Osteoblast (primary cell): ENCODE measurements around the gene DNMT3A. TPM values are rescaled to one million over a fixed set of nuclear protein-coding genes. Genes with fewer than 3 reads are reported as not detected.

Experiments used
- DNase-seq: peaks from one replicate; pipeline ENCODE4 v3.0.0; 2011; ENCODE audit warnings: low spot score, mixed read lengths; ENCODE audit not compliant: insufficient read length; ENCODE audit errors: missing footprints
- H2AFZ ChIP-seq: 2 replicates; pipeline ENCODE4 v1.6.0; 2011; ENCODE audit warnings: mild to moderate bottlenecking, low read length
- H3K27ac ChIP-seq: 2 replicates; pipeline ENCODE4 v1.5.1; 2011; ENCODE audit warnings: mild to moderate bottlenecking, low read depth, low read length, moderate library complexity
- H3K27me3 ChIP-seq: 2 replicates; pipeline ENCODE4 v1.6.0; 2012; ENCODE audit warnings: mild to moderate bottlenecking, control low read depth, inconsistent platforms, low read length, moderate library complexity; ENCODE audit not compliant: insufficient read depth
- H3K36me3 ChIP-seq: 2 replicates; pipeline ENCODE4 v1.5.1; 2011; ENCODE audit warnings: mild to moderate bottlenecking, low read length, control low read depth, moderate library complexity; ENCODE audit not compliant: insufficient read depth
- H3K4me1 ChIP-seq: 2 replicates; pipeline ENCODE4 v1.5.1; 2011; ENCODE audit warnings: mild to moderate bottlenecking, low read length, control low read depth, moderate library complexity; ENCODE audit not compliant: insufficient read depth
- H3K4me2 ChIP-seq: 2 replicates; pipeline ENCODE4 v1.6.0; 2011; ENCODE audit warnings: mild to moderate bottlenecking, low read length; ENCODE audit not compliant: insufficient read depth
- H3K4me3 ChIP-seq: fragments of 200-600 bp; sonication (generic); 3 replicates; pipeline ENCODE4 v1.5.1; 2012; ENCODE audit warnings: mild to moderate bottlenecking, low read length, inconsistent platforms; ENCODE audit not compliant: insufficient read depth
- H3K79me2 ChIP-seq: 2 replicates; pipeline ENCODE4 v1.6.0; 2012; ENCODE audit warnings: mild to moderate bottlenecking, low read length, control low read depth, inconsistent platforms; ENCODE audit not compliant: insufficient read depth
- H3K9me3 ChIP-seq: 2 replicates; pipeline ENCODE4 v1.5.1; 2011; ENCODE audit warnings: low read depth, low read length, control low read depth
- H4K20me1 ChIP-seq: 2 replicates; pipeline ENCODE4 v1.6.0; 2012; ENCODE audit warnings: mild to moderate bottlenecking, low read length, control low read depth; ENCODE audit not compliant: insufficient read depth
- CTCF ChIP-seq: IDR thresholded peaks from 2 replicates; pipeline ENCODE4 v1.5.1; 2011; ENCODE audit warnings: mild to moderate bottlenecking, low read depth, low read length, moderate library complexity; ENCODE audit errors: extremely low read depth
- total RNA-seq: library from RNA; depleted of rRNA; stranded (reverse); fragments of >200 nt; gene quantifications from 2 replicates; pipeline ENCODE4 v1.2.3, GENCODE V29; 2012

Gene DNMT3A
- total RNA-seq, 1 donor, result 18.5 TPM

GRCh38 chr2:25247792-25248512 is 93.8 kb downstream of the DNMT3A start:
- no peaks in the 10 kb centered on the region for H4K20me1 ChIP-seq
- H3K4me2 ChIP-seq, result no peak overlapping the region
- peaks cover 20% of the 10 kb centered on the region for H3K4me1 ChIP-seq
- H3K79me2 ChIP-seq, result no peaks in the 10 kb centered on the region
- no peaks in the 10 kb centered on the region for H3K9me3 ChIP-seq
- peak; percentile 63 for DNase-seq
- H3K27me3 ChIP-seq, result no peaks in the 10 kb centered on the region
- H3K27ac ChIP-seq, result no peak overlapping the region
- H2AFZ ChIP-seq, result no peak overlapping the region
- H3K4me3 ChIP-seq, result no peak overlapping the region
- TF ChIP-seq CTCF, result no peak
- peaks cover 28% of the 10 kb centered on the region for H3K36me3 ChIP-seq

DNA sequence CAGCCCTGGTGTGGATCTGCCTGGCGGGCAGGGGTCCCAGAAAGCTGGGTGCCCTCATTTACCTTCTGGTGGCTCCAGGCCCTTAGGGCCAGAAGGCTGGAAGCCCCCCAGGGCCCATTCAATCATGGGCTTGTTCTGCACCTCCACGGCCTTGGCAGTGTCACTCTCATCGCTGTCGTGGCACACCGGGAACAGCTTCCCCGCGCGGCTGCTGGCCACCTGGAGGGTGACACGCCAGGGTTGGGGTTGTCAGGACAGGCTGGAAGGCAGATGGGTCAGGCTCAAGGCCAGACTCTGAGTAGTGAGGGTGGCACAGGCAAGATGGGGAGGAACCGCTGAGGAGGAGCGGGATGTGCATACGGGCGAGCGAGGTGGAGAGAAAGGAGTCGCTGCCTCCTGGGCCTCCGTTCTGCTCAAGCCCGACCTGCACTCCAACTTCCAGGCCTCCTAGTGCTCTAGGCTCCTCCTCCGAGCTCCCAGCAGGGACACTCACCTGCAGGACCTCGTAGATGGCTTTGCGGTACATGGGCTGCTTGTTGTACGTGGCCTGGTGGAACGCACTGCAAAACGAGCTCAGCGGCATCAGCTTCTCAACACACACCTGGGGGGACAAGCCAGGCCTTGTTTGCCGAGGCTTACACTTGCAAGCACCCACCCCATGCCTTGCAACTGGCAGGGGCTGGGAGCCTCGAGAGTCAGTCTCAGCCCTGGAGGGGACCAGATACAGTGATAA is 95.0 kb downstream of the DNMT3A start:
- Histone ChIP-seq H3K9me3 (no peaks in the 10 kb centered on the region), H3K27me3 (no peaks in the 10 kb centered on the region), H4K20me1 (no peaks in the 10 kb centered on the region), H3K4me2 (no peak overlapping the region), H2AFZ (no peak overlapping the region), H3K27ac (no peak overlapping the region), H3K4me1 (peaks cover 18% of the 10 kb centered on the region), H3K36me3 (peaks cover 38% of the 10 kb centered on the region), H3K4me3 (no peak overlapping the region), H3K79me2 (no peaks in the 10 kb centered on the region)
- DNase-seq, result peak; percentile 68
- TF ChIP-seq CTCF, result no peak

- Histone ChIP-seq H3K79me2 (no peaks in the 10 kb centered on the region), H2AFZ (no peak overlapping the region), H3K36me3 (peaks cover 44% of the 10 kb centered on the region), H3K27ac (no peak overlapping the region), H3K27me3 (no peaks in the 10 kb centered on the region), H3K4me1 (peaks cover 12% of the 10 kb centered on the region), H4K20me1 (no peaks in the 10 kb centered on the region), H3K9me3 (no peaks in the 10 kb centered on the region), H3K4me2 (no peak overlapping the region), H3K4me3 (no peak overlapping the region)
- no peak for DNase-seq
- no peak for TF ChIP-seq CTCF
Measured at GRCh38 chr2:25246001-25246400, 95.7 kb downstream of the DNMT3A start.

DNA sequence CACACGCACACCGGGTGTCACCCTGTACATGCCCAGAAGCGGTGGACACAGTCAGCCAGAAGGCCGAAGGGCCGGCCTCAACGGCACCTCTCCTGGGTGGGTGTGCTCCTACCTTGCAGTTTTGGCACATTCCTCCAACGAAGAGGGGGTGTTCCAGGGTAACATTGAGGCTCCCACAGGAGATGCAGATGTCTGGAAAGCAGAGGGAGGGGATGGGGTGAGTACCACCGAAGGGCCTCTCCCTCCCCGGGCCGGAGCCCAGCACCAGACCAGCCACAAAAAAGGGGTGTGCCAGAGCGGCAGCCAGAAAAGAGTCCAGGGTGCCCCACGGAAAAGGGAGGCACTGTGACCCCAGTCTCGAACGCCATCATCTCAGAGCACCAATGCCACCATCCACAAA is 96.6 kb downstream of the DNMT3A start:
- Histone ChIP-seq H2AFZ (no peak overlapping the region), H3K27ac (no peak overlapping the region), H3K9me3 (no peaks in the 10 kb centered on the region), H3K4me3 (no peak overlapping the region), H3K4me2 (no peak overlapping the region), H4K20me1 (no peaks in the 10 kb centered on the region), H3K27me3 (no peaks in the 10 kb centered on the region), H3K79me2 (no peaks in the 10 kb centered on the region), H3K4me1 (peaks cover 6% of the 10 kb centered on the region), H3K36me3 (peaks cover 47% of the 10 kb centered on the region)
- DNase-seq, result peak; percentile 18
- no peak for TF ChIP-seq CTCF
